Thoracic aorta (tissue), 2 donors: ENCODE results near the gene ZBED4. TPM values are rescaled to one million over a fixed set of nuclear protein-coding genes. Genes with fewer than 3 reads are reported as not detected.

Source experiments
- ATAC-seq: fragments of 150-250 bp; one replicate; pipeline ENCODE4 v1.8.0; 2017; ENCODE audit warnings: low read depth; ENCODE audit not compliant: insufficient number of reproducible peaks, low FRiP score
- DNase-seq: peaks from one replicate; pipeline ENCODE4 v3.0.0-alpha.2; 2020; ENCODE audit warnings: low spot score
- H3K27ac ChIP-seq, 2 donors: fragments of 200-600 bp; sonication (generic); 1 replicate in 1 of 2; 2 replicates in 1 of 2; pipeline ENCODE4 v1.5.1; 2016; ENCODE audit warnings: mild to moderate bottlenecking in 2 of 2, moderate library complexity in 2 of 2
- H3K27me3 ChIP-seq: fragments of 200-600 bp; sonication (generic); replicated peaks from 2 replicates; pipeline ENCODE4 v1.6.0; 2016; ENCODE audit warnings: mild to moderate bottlenecking; ENCODE audit not compliant: insufficient read depth
- H3K36me3 ChIP-seq: fragments of 200-600 bp; sonication (generic); one replicate; pipeline ENCODE4 v1.5.1; 2016
- H3K4me1 ChIP-seq, 2 donors: fragments of 200-600 bp; sonication (generic); 1 replicate in 1 of 2; 2 replicates in 1 of 2; pipeline versions ENCODE4 v1.5.1 to v1.6.0; 2016; ENCODE audit warnings: low read depth in 2 of 2, mild to moderate bottlenecking in 1 of 2; ENCODE audit not compliant: control insufficient read depth in 1 of 2
- H3K4me3 ChIP-seq: fragments of 200-600 bp; sonication (generic); 2 replicates; pipeline ENCODE4 v1.5.1; 2016; ENCODE audit warnings: mild to moderate bottlenecking
- H3K9me3 ChIP-seq: fragments of 200-600 bp; sonication (generic); 2 replicates; pipeline ENCODE4 v1.5.1; 2016
- CTCF ChIP-seq: fragments of 200-600 bp; sonication (generic); IDR thresholded peaks from one replicate; pipeline ENCODE4 v1.5.1; 2019; ENCODE audit warnings: antibody characterized with exemption
- total RNA-seq, 2 donors: library from RNA; depleted of rRNA; stranded (reverse); fragments of >200 nt; gene quantifications; one replicate each; pipeline versions ENCODE4 v1.1.0 to v1.2.3, GENCODE V29; 2016

ZBED4 gene
- total RNA-seq, 2 donors from 2014 or later: 9.2 to 15.1 TPM

- TF ChIP-seq CTCF: no peak
- H3K36me3 ChIP-seq: peaks cover 22% of the 10 kb centered on the region
- DNase-seq: no peak
- no peak overlapping the region for H3K4me3 ChIP-seq
- H3K27ac ChIP-seq: no peak overlapping the region
- H3K27me3 ChIP-seq: no peaks in the 10 kb centered on the region
- H3K9me3 ChIP-seq: peaks cover 8% of the 10 kb centered on the region
- no peak for ATAC-seq
- no peaks in the 10 kb centered on the region for H3K4me1 ChIP-seq
Observed at GRCh38 chr22:49886346-49887063, 32.9 kb downstream of the ZBED4 start.

GRCh38 chr22:49887064-49887451 is 33.4 kb downstream of the ZBED4 start:
- ATAC-seq: no peak
- no peaks in the 10 kb centered on the region for H3K27me3 ChIP-seq
- H3K9me3 ChIP-seq: peaks cover 3% of the 10 kb centered on the region
- H3K27ac ChIP-seq: no peak overlapping the region
- no peak for TF ChIP-seq CTCF
- no peak overlapping the region for H3K4me3 ChIP-seq
- no peaks in the 10 kb centered on the region for H3K4me1 ChIP-seq
- no peak for DNase-seq
- H3K36me3 ChIP-seq: peaks cover 22% of the 10 kb centered on the region

- DNase-seq: no peak
Observed at GRCh38 chr22:49887702-49888101, 34.1 kb downstream of the ZBED4 start.

GRCh38 chr22:49889071-49889470 is 35.4 kb downstream of the ZBED4 start:
- ATAC-seq (no peak), DNase-seq (no peak)
- Histone ChIP-seq H3K4me3 (no peak overlapping the region), H3K27me3 (no peaks in the 10 kb centered on the region), H3K36me3 (peaks cover 26% of the 10 kb centered on the region), H3K9me3 (no peaks in the 10 kb centered on the region), H3K27ac (no peak overlapping the region), H3K4me1 (no peaks in the 10 kb centered on the region)
- no peak for TF ChIP-seq CTCF

More at GRCh38 chr22:49887702-49888101, 34.1 kb downstream of the ZBED4 start:
- no peak overlapping the region for H3K4me3 ChIP-seq
- no peak overlapping the region for H3K27ac ChIP-seq
- peaks cover 28% of the 10 kb centered on the region for H3K36me3 ChIP-seq
- no peaks in the 10 kb centered on the region for H3K9me3 ChIP-seq
- H3K27me3 ChIP-seq: no peaks in the 10 kb centered on the region
- ATAC-seq: no peak
- no peaks in the 10 kb centered on the region for H3K4me1 ChIP-seq
- no peak for TF ChIP-seq CTCF

GRCh38 chr22:49892226-49892899 is 38.7 kb downstream of the ZBED4 start:
- H3K27ac ChIP-seq: no peak overlapping the region
- H3K36me3 ChIP-seq: peaks cover 5% of the 10 kb centered on the region
- DNase-seq (no peak), ATAC-seq (no peak)
- H3K4me1 ChIP-seq: no peaks in the 10 kb centered on the region
- H3K4me3 ChIP-seq: no peak overlapping the region
- no peak for TF ChIP-seq CTCF
- H3K27me3 ChIP-seq: no peaks in the 10 kb centered on the region
- H3K9me3 ChIP-seq: no peaks in the 10 kb centered on the region
